ENCODE data around the gene PITPNM1.
A peak's percentile ranks its signal among the peaks of the same experiment; 100 is the strongest.
"Not testable (repeated sequence)": the region's sequence is repeated elsewhere in the genome, so short reads cannot be mapped to it uniquely, and the experiment has no call there.

Gene PITPNM1

DNA sequence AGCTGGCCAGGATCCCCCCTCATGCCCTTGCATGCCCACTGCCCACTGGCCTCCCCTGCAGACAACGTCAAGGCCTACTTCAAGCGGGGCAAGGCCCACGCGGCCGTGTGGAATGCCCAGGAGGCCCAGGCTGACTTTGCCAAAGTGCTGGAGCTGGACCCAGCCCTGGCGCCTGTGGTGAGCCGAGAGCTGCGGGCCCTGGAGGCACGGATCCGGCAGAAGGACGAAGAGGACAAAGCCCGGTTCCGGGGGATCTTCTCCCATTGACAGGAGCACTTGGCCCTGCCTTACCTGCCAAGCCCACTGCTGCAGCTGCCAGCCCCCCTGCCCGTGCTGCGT is 14.5 kb downstream of the PITPNM1 start:
- ATAC-seq, result no peak
- no peak overlapping the region for H3K4me3 Mint-ChIP-seq
- DNase-seq (ENCODE audit: low spot score in 2 of 2), result no peak
- peaks cover 99% of the 10 kb centered on the region for H3K36me3 Mint-ChIP-seq
- peaks cover 56% of the 10 kb centered on the region for H3K4me1 Mint-ChIP-seq
- H3K9me3 Mint-ChIP-seq, result peaks cover 2% of the 10 kb centered on the region
- peak overlapping the region; percentile 97 for H3K27ac Mint-ChIP-seq

DNA sequence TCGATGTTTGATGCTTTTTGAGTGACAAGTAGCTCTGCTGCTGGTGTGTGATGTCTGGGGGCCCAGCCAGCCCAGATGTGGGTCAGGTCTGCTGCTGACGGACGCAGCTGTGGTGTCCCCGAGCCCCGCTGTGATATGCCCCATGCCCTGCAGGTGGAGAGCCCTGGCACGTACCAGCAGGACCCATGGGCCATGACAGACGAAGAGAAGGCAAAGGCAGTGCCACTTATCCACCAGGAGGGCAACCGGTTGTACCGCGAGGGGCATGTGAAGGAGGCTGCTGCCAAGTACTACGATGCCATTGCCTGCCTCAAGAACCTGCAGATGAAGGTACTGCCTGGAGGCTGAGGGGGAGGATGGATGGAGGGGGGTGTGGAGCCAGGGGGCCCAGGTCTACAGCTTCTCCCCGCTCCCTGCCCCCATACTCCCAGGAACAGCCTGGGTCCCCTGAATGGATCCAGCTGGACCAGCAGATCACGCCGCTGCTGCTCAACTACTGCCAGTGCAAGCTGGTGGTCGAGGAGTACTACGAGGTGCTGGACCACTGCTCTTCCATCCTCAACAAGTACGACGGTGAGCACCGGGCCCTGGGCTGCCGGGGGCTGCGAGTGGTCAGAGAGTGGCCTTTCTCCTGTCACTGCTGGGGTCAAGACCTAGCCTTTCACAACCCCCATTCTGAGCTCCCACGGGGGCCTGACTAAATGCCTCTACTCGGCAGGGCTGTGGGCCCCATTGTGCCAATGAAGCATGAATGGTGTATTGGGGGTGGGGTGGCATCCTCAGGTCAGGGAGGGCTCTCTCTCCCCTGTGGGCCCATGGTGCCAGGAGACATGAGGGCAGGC is 15.1 kb downstream of the PITPNM1 start:
- H3K4me3 Mint-ChIP-seq, result peak overlapping the region; percentile 32
- H3K36me3 Mint-ChIP-seq, result peaks cover 97% of the 10 kb centered on the region
- no peak for ATAC-seq

DNA sequence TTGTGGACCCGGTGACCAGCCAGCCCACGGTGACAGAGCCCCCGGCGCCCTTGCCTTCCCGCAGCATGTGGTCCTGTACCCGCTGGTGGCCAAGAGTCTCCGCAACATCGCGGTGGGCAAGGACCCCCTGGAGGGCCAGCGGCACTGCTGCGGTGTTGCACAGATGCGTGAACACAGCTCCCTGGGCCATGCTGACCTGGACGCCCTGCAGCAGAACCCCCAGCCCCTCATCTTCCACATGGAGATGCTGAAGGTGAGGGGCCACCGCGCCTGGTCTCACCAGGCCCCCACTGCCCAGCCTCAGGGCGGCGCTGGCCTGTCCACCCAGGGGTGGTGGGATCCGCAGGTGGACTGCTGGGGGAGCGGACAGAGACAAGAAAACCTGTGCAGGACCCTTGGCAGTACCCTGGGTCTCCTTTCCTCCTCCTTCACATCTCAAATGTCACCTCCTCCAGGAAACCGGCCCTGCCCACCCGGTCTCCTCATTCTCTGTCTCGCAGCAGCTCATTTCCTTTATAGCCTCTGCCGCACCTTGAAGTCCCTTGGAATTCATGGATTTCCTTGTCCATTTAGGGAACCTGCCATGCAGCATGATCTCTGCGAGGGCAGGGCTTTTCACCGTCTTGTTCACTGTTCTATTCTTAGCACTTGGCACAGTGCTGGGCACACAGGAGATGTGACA is 15.8 kb downstream of the PITPNM1 start:
- no peak for ATAC-seq
- H3K9me3 Mint-ChIP-seq, result peaks cover 2% of the 10 kb centered on the region
- H3K27ac Mint-ChIP-seq, result peak overlapping the region; percentile 97
- H3K4me1 Mint-ChIP-seq, result peaks cover 64% of the 10 kb centered on the region
- peak overlapping the region; percentile 98 for H3K4me3 Mint-ChIP-seq
- peaks cover 97% of the 10 kb centered on the region for H3K36me3 Mint-ChIP-seq
- no peak for DNase-seq (ENCODE audit: low spot score in 2 of 2)

More for the DNA sequence above, 15.1 kb downstream of the PITPNM1 start:
- Mint-ChIP-seq H3K4me1 (peaks cover 57% of the 10 kb centered on the region), H3K9me3 (peaks cover 2% of the 10 kb centered on the region), H3K27ac (peak overlapping the region; percentile 97)
- no peak for DNase-seq (ENCODE audit: low spot score in 2 of 2)

DNA sequence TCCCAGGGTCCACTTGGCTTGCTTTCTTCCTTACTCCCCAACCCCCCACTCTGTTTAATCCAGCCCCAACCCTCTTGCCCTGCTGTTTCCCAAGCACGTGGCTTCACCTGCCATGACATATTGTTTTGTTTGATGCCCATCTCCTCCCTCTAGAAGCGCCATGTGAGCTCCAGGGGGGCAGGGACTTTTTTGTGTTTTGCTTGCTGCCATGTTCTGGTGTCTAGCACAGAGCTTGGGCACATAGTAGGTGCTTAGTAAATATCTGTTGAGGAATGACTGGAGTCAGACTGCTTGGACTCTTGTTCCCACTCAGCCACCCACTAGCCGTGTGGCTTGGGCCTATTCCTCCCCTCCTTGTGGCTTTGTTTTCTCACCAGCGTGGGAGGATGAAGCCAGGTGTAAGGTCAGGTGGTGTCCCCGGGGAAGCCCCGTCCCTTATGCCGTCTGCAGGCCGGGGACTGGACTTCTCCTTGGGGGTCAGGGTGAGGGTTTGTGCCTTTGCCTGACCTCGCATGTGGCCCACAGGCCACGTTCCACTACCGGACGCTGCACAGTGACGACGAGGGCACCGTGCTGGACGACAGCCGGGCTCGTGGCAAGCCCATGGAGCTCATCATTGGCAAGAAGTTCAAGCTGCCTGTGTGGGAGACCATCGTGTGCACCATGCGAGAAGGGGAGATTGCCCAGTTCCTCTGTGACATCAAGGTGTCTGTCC is 18.5 kb downstream of the PITPNM1 start:
- Mint-ChIP-seq H3K27ac (peak overlapping the region; percentile 97), H3K9me3 (peaks cover 2% of the 10 kb centered on the region), H3K36me3 (peaks cover 88% of the 10 kb centered on the region), H3K4me1 (peaks cover 86% of the 10 kb centered on the region), H3K4me3 (peak overlapping the region; percentile 98)
- peak; percentile 3 for ATAC-seq
- DNase-seq (ENCODE audit: low spot score in 2 of 2), result peak; percentile 57 to 89

DNA sequence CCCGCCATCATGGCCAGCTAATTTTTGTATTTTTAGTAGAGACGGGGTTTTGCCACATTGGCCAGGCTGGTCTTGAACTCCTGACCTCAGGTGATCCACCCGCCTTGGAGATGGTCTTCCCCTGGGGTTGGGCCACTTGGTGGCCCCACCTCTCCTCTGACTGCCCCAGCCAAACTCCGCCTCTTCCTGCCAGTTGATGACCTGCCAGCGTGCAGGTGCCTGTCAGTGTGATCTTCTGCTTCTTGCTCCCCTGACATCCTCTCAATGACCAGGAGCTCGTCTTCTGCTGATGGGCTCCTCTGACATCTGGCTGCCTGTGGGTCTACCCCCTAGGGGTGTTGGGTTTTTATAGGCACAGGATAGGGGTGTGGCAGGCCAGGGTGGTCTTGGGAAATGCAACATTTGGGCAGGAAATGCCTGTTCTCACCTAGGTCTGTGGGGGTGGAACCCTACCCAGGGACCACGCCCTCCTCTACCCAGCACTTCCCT is 19.2 kb downstream of the PITPNM1 start:
- peak; percentile 2 for ATAC-seq
- Mint-ChIP-seq H3K36me3 (peaks cover 81% of the 10 kb centered on the region), H3K27ac (peak overlapping the region; percentile 97), H3K4me3 (peak overlapping the region; percentile 98), H3K4me1 (peaks cover 83% of the 10 kb centered on the region)
- peak in 1 of 2 donors; percentile 86 for DNase-seq (ENCODE audit: low spot score in 2 of 2)
- not testable (repeated sequence) for H3K9me3 Mint-ChIP-seq

DNA sequence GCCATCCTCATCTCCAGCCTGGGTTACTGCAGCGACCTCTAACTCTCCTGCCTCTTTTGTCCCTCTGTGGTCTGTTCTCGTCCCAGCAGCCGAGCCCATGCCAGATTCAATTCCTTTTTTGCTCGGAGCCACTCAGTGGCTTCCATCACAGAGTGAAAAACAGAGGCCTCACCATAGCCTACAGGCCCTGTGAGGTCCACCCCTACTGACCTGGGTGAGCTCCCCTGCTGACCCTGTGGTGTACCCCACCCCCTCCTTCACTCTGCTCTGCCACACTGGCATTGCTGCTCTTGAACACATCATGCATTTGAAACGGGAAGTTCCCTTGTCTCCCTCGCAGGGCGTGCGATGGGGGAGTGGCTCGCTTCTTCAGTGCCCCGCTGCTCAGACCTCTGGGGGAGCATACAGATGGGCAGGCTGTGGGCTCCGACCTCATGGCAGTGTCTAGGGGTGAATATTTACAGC is 20.3 kb downstream of the PITPNM1 start:
- DNase-seq (ENCODE audit: low spot score in 2 of 2), result peak; percentile 44 to 85
- H3K4me3 Mint-ChIP-seq, result peak overlapping the region; percentile 98
- H3K36me3 Mint-ChIP-seq, result peaks cover 70% of the 10 kb centered on the region
- peak; percentile 25 for ATAC-seq
- H3K27ac Mint-ChIP-seq, result peak overlapping the region; percentile 97
- peaks cover 2% of the 10 kb centered on the region for H3K9me3 Mint-ChIP-seq
- peaks cover 74% of the 10 kb centered on the region for H3K4me1 Mint-ChIP-seq

DNA sequence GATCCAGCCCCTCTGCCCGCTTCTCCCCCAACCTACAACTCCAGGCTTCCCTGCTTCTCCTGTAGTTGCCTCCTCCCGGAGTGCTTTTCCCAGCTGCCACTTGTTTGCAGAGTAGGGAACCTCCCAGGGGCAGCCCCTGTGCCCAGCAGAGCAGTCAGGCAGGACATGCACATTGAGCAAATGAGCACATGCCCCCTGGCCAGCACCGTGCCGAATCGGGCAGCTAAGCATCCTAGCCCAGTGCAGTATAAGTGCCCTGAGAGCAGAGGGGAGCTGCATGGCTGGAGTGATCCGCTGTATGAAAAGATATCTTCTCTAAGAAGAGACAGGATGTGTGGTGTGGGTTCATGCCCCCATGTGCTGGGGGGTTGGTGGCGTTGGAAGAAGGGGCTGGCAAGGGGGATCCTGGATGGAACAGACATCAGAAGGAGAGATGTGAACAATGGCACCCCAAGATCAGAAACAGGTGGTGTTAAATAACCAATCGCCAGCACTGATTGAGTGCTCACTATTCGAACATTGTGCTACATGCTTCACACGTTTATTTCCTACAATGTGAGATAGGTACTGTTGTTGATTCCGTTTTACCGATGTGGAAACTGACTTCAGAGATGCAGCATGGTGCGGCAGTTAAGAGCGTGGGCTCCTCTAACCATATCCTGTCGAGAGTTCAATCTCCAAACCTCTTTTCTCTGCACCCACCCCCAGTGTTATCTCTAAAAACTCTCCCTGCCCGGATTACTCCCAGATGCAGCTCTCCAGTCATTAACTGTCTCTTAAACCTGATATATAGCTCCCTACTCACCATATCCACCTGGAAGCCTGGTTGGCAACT is 21.1 kb downstream of the PITPNM1 start:
- ATAC-seq (peak; percentile 40), DNase-seq (ENCODE audit: low spot score in 2 of 2) (peak in 1 of 2 donors; percentile 78)
- Mint-ChIP-seq H3K4me3 (peak overlapping the region; percentile 98), H3K4me1 (peaks cover 67% of the 10 kb centered on the region), H3K36me3 (peaks cover 62% of the 10 kb centered on the region), H3K27ac (peak overlapping the region; percentile 97), H3K9me3 (peaks cover 2% of the 10 kb centered on the region)

DNA sequence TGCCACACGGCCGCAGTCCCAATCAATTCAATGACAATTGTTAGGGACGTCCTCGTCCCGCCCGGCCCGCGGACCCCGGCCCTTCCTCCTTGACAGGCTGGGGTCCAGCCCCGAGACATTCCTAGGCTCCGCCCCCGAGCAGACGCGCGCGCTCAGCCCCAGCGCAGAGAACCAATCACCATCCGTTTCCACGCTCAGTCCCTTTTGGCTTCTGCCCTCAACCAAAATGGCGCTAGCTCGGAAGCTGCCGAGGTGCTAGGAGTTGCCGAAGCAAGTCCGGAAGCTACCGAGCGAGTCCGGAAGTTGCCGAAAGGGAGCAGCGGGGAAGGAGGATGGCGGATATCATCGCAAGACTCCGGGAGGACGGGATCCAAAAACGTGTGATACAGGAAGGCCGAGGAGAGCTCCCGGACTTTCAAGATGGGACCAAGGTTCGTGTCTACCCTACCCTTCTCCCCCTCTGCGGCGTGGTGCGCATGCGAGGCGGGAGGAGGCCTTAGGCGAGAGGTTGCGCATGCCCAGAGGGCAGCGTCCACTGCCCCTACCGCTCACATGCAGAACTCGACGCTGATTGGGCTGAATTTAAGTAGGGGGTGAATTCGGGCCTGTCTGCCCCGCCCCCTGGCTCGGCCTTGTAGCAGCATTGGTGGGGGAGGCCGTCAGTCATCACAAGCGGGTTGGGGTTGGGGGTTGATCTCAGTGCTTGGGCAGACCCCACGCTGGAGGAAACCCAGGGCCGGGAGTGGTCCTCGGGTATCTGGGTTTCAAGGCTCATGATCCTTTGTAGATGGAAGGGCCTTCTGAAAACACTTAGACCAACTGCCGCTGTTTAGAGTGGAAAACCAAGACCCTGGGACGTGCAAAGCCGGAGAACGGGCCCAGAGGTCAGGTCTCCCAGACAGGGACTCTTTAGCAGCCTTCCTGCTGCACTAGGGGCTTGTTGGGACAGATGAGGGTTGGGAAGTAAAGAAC is 22.1 kb downstream of the PITPNM1 start, which contains the start of gene AIP:
Gene AIP, plus strand, starts transcription at position 200 of the 972 bp plus-strand sequence. Its CDS starts 133 bp downstream, at position 333.
- peak within 1 kb of the TSS; percentile 97 for H3K27ac Mint-ChIP-seq
- ATAC-seq (peak; percentile 80), DNase-seq (ENCODE audit: low spot score in 2 of 2) (peak; percentile 96 to 99)
- peaks cover 2% of the 10 kb centered on the region for H3K9me3 Mint-ChIP-seq
- H3K36me3 Mint-ChIP-seq, result peaks cover 53% of the 10 kb centered on the region
- H3K4me1 Mint-ChIP-seq, result peaks cover 57% of the 10 kb centered on the region
- H3K4me3 Mint-ChIP-seq, result peak within 1 kb of the TSS; percentile 98

DNA sequence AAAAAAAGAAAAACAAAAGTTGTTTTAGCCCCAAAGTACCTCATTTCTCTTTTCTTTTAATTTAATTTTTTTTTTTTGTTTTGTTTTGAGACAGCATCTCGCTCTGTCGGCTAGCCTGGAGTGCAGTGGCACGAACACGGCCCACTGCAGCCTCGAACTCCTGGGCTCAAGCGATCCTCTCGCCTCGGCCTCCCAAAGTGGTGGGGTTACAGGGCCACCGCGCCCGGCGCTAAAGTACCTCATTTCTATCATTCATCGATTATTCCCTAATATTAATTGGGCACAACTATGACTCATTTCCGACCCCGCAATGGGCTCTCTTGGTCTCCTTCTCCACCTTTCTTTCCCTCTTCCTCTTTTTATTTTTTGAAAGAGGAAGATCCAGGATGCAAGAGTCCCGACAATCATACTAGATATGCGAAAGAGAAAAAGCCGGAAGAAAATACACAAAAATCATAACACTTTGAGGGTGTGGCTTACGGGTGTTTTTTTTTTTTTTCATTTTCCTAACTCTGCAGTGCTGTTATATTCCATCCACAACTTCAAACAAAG is 22.8 kb downstream of the PITPNM1 start:
- H3K36me3 Mint-ChIP-seq, result peaks cover 45% of the 10 kb centered on the region
- ATAC-seq, result no peak
- peak overlapping the region; percentile 97 for H3K27ac Mint-ChIP-seq
- H3K4me3 Mint-ChIP-seq, result peak overlapping the region; percentile 98
- DNase-seq (ENCODE audit: low spot score in 2 of 2), result no peak
- H3K4me1 Mint-ChIP-seq, result peaks cover 50% of the 10 kb centered on the region
- H3K9me3 Mint-ChIP-seq, result no peaks in the 10 kb centered on the region

DNA sequence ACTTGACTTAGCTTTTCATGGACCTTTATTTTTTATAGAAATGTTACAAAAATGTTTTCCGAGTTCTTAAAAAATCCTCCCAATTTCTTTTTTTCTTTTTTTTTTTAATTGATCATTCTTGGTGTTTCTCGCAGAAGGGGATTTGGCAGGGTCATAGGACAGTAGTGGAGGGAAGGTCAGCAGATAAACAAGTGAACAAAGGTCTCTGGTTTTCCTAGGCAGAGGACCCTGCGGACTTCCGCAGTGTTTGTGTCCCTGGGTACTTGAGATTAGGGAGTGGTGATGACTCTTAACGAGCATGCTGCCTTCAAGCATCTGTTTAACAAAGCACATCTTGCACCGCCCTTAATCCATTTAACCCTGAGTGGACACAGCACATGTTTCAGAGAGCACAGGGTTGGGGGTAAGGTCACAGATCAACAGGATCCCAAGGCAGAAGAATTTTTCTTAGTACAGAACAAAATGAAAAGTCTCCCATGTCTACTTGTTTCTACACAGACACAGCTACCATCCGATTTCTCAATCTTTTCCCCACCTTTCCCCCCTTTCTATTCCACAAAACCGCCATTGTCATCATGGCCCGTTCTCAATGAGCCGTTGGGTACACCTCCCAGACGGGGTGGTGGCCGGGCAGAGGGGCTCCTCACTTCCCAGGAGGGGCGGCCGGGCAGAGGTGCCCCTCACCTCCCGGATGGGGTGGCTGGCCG is 27.7 kb downstream of the PITPNM1 start:
- H3K4me3 Mint-ChIP-seq; ATAC-seq; H3K4me1 Mint-ChIP-seq; H3K27ac Mint-ChIP-seq; DNase-seq (ENCODE audit: low spot score in 2 of 2); H3K9me3 Mint-ChIP-seq; H3K36me3 Mint-ChIP-seq: not testable (repeated sequence)

DNA sequence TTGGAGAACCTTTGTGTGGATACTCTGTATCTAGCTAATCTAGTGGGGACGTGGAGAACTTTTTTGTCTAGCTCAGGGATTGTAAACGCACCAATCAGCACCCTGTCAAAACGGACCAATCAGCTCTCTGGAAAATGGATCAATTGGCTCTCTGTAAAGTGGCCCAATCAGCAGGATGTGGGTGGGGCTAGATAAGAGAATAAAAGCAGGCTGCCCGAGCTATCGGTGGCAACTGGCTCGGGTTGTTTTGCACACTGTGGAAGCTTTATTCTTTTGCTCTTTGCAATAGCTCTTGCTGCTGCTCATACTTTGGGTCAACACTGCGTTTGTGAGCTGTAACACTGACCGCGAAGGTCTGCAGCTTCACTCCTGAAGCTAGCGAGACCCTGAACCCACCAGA is 28.5 kb downstream of the PITPNM1 start:
- not testable (repeated sequence) for H3K27ac Mint-ChIP-seq; H3K4me3 Mint-ChIP-seq; H3K36me3 Mint-ChIP-seq; DNase-seq (ENCODE audit: low spot score in 2 of 2); H3K9me3 Mint-ChIP-seq; ATAC-seq; H3K4me1 Mint-ChIP-seq

DNA sequence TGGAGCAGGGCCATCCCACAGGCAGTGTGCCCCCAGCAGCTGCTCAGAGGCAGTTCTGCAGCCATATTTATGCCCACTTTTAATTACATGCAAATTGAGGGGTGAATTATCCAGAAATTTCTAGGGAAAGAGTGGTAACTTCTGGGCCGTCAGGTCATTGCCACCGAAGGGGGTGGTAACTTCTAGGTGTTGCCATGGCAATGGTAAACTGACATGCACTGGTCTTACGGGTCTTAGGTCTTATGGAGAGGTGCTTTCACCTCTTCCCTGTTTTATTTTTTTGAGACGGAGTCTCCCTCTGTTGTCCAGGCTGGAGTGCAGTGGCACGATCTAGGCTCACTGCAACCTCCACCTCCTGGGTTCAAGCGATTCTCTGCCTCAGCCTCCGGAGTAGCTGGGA is 32.3 kb downstream of the PITPNM1 start:
- peaks cover 5% of the 10 kb centered on the region for H3K36me3 Mint-ChIP-seq
- H3K9me3 Mint-ChIP-seq, result no peaks in the 10 kb centered on the region
- no peak for DNase-seq (ENCODE audit: low spot score in 2 of 2)
- H3K4me1 Mint-ChIP-seq, result peaks cover 12% of the 10 kb centered on the region
- H3K4me3 Mint-ChIP-seq, result no peak overlapping the region
- H3K27ac Mint-ChIP-seq, result no peak overlapping the region
- no peak for ATAC-seq

Data from stimulated activated effector memory CD8-positive, alpha-beta T cell treated with anti-CD3 and anti-CD28 coated beads, Interleukin-12 subunit alpha, Interleukin-12 subunit beta, amount 100 ng/mL, for 72 hours (primary cell).